GM18951 (cell line): ENCODE data around the gene MYLK4.

Experiments
- POLR2A ChIP-seq: IDR thresholded peaks from 4 replicates; pipeline ENCODE4 v1.6.1; 2011; ENCODE audit warnings: mild to moderate bottlenecking; ENCODE audit not compliant: insufficient read length, insufficient read depth; ENCODE audit errors: extremely low read depth
- in situ Hi-C: fragments of 300-500 bp; cut with MboI; formaldehyde crosslinking; loops from one replicate; pipeline ENCODE4 v1.12.0; 2022; ENCODE audit warnings: low sequenced_read_pairs, mixed read lengths, inconsistent platforms; ENCODE audit not compliant: unreplicated experiment

MYLK4 gene

GRCh38 chr6:2758980-2759379 lies 8.3 kb upstream of the MYLK4 start:
- no peak for TF ChIP-seq POLR2A
- in situ Hi-C loops: no loop called here

GRCh38 chr6:2756687-2757224 lies 6.0 kb upstream of the MYLK4 start:
- TF ChIP-seq POLR2A: no peak
- in situ Hi-C loops: no loop called here

GRCh38 chr6:2756241-2756640 lies 5.5 kb upstream of the MYLK4 start:
- TF ChIP-seq POLR2A: no peak
- in situ Hi-C loops: no loop called here

GRCh38 chr6:2755456-2755855 lies 4.7 kb upstream of the MYLK4 start:
- in situ Hi-C loops: no loop called here
- TF ChIP-seq POLR2A: no peak

- TF ChIP-seq POLR2A: no peak
- in situ Hi-C loops: no loop called here
Measured at GRCh38 chr6:2754911-2755310, 4.2 kb upstream of the MYLK4 start.

GRCh38 chr6:2754393-2754792 lies 3.7 kb upstream of the MYLK4 start:
- TF ChIP-seq POLR2A: no peak
- in situ Hi-C loops: no loop called here

- in situ Hi-C loops: no loop called here
- no peak for TF ChIP-seq POLR2A
Measured at GRCh38 chr6:2753743-2754142, 3.0 kb upstream of the MYLK4 start.

- no peak for TF ChIP-seq POLR2A
- in situ Hi-C loops: no loop called here
Measured at GRCh38 chr6:2753110-2753489, 2.4 kb upstream of the MYLK4 start.

- in situ Hi-C loops: no loop called here
- no peak for TF ChIP-seq POLR2A
Measured at GRCh38 chr6:2752477-2753109, 1.9 kb upstream of the MYLK4 start.

GRCh38 chr6:2751871-2752270 lies 1.1 kb upstream of the MYLK4 start:
- no peak for TF ChIP-seq POLR2A
- in situ Hi-C loops: no loop called here

GRCh38 chr6:2749969-2750600 lies 637 bp downstream of the MYLK4 start:
- TF ChIP-seq POLR2A: no peak
- in situ Hi-C loops: no loop called here

- in situ Hi-C loops: no loop called here
- no peak for TF ChIP-seq POLR2A
Measured at GRCh38 chr6:2748183-2748582, 2.5 kb downstream of the MYLK4 start.

GRCh38 chr6:2746557-2747061 lies 4.1 kb downstream of the MYLK4 start:
- TF ChIP-seq POLR2A: no peak
- in situ Hi-C loops: no loop called here

- TF ChIP-seq POLR2A: no peak
- in situ Hi-C loops: no loop called here
Measured at GRCh38 chr6:2745246-2745645, 5.5 kb downstream of the MYLK4 start.
